Ectodermal cell (in vitro differentiated cells): Measurements from ENCODE around the gene PTCD3. TPM values are rescaled to one million over a fixed set of nuclear protein-coding genes. Genes with fewer than 3 reads are reported as not detected.

ENCODE experiments used
- H3K27ac ChIP-seq: 2 replicates; pipeline ENCODE4 v1.7.0; 2013; ENCODE audit warnings: mild to moderate bottlenecking, low read depth, low read length; ENCODE audit not compliant: insufficient read depth, poor library complexity, severe bottlenecking
- H3K27me3 ChIP-seq: 2 replicates; pipeline ENCODE4 v1.7.0; 2013; ENCODE audit warnings: mild to moderate bottlenecking, low read length; ENCODE audit not compliant: insufficient read depth, control insufficient read depth, poor library complexity, severe bottlenecking
- H3K36me3 ChIP-seq: one replicate; pipeline ENCODE4 v1.7.0; 2013; ENCODE audit warnings: low read length; ENCODE audit not compliant: control insufficient read depth, insufficient read depth
- H3K4me1 ChIP-seq: one replicate; pipeline ENCODE4 v1.7.0; 2013; ENCODE audit warnings: low read length; ENCODE audit not compliant: control insufficient read depth, insufficient read depth
- H3K4me3 ChIP-seq: 2 replicates; pipeline ENCODE4 v1.7.0; 2013; ENCODE audit warnings: low read depth, low read length, control low read depth; ENCODE audit not compliant: insufficient read depth
- H3K9me3 ChIP-seq: 2 replicates; pipeline ENCODE4 v1.7.0; 2013; ENCODE audit warnings: mild to moderate bottlenecking, low read length, moderate library complexity; ENCODE audit not compliant: control insufficient read depth
- WGBS, 2 experiments: methylation state at CpG; one replicate each; pipeline ENCODE4 v1.1.7; 2013; ENCODE audit warnings: missing lambda C conversion rate in 2 of 2; 5-methylcytosine and 5-hydroxymethylcytosine counted together
- polyA plus RNA-seq, 4 experiments: library from polyadenylated mRNA; stranded (reverse); fragments of 50-300 nt; gene quantifications; one replicate each; pipeline ENCODE4 v1.2.3, GENCODE V29; 2013

Gene PTCD3
- 180 TPM for polyA plus RNA-seq (2013, experiment 1 of 4)
- polyA plus RNA-seq (2013, experiment 2 of 4) = 156 TPM
- polyA plus RNA-seq (2013, experiment 3 of 4) = 139 TPM
- 159 TPM for polyA plus RNA-seq (2013, experiment 4 of 4)

GRCh38 chr2:86105969-86106945 lies at the start of gene PTCD3:
TSS of gene PTCD3 (plus strand) at chr2:86106235. CDS start at chr2:86106248, 13 bp downstream.
- Histone ChIP-seq H3K36me3 (peaks cover 13% of the 10 kb centered on the region), H3K27ac (peak within 1 kb of the TSS; percentile 83), H3K4me1 (peaks cover 5% of the 10 kb centered on the region), H3K9me3 (no peaks in the 10 kb centered on the region), H3K27me3 (no peaks in the 10 kb centered on the region), H3K4me3 (peak within 1 kb of the TSS; percentile 94)
- WGBS, 2 experiments = 0% methylated on average over 42 to 44 of the region's 44 CpGs

- H3K9me3 ChIP-seq = no peaks in the 10 kb centered on the region
- no peaks in the 10 kb centered on the region for H3K4me1 ChIP-seq
- 94 to 97% methylated on average over 4 of the region's 4 CpGs for WGBS, 2 experiments
- no peak overlapping the region for H3K27ac ChIP-seq
- H3K36me3 ChIP-seq = peaks cover 25% of the 10 kb centered on the region
- H3K4me3 ChIP-seq = no peak overlapping the region
- no peaks in the 10 kb centered on the region for H3K27me3 ChIP-seq
These were observed 49.3 kb upstream of the PTCD3 start for GRCh38 chr2:86056590-86057331.

- no peak overlapping the region for H3K27ac ChIP-seq
- no peaks in the 10 kb centered on the region for H3K27me3 ChIP-seq
- no peak overlapping the region for H3K4me3 ChIP-seq
- 100% methylated on average over 1 to 2 of the region's 2 CpGs for WGBS, 2 experiments
- peaks cover 46% of the 10 kb centered on the region for H3K36me3 ChIP-seq
- H3K4me1 ChIP-seq = no peaks in the 10 kb centered on the region
- H3K9me3 ChIP-seq = no peaks in the 10 kb centered on the region
These were observed 44.0 kb upstream of the PTCD3 start for GRCh38 chr2:86062043-86062442.

- H3K27ac ChIP-seq = no peak overlapping the region
- no peaks in the 10 kb centered on the region for H3K27me3 ChIP-seq
- no peak overlapping the region for H3K4me3 ChIP-seq
- peaks cover 52% of the 10 kb centered on the region for H3K36me3 ChIP-seq
- no peaks in the 10 kb centered on the region for H3K4me1 ChIP-seq
- WGBS, 2 experiments = 95 to 100% methylated on average over 2 of the region's 2 CpGs
- no peaks in the 10 kb centered on the region for H3K9me3 ChIP-seq
These were observed 42.0 kb upstream of the PTCD3 start for GRCh38 chr2:86064006-86064405.

GRCh38 chr2:86065512-86065911 lies 40.5 kb upstream of the PTCD3 start:
- Histone ChIP-seq H3K4me1 (no peaks in the 10 kb centered on the region), H3K27ac (no peak overlapping the region), H3K9me3 (no peaks in the 10 kb centered on the region), H3K4me3 (no peak overlapping the region), H3K27me3 (no peaks in the 10 kb centered on the region), H3K36me3 (peaks cover 67% of the 10 kb centered on the region)
- WGBS, 2 experiments = 73 to 74% methylated on average over 5 of the region's 5 CpGs

GRCh38 chr2:86066007-86066578 lies 39.9 kb upstream of the PTCD3 start:
- Histone ChIP-seq H3K9me3 (no peaks in the 10 kb centered on the region), H3K4me1 (no peaks in the 10 kb centered on the region), H3K36me3 (peaks cover 69% of the 10 kb centered on the region), H3K4me3 (no peak overlapping the region), H3K27me3 (no peaks in the 10 kb centered on the region), H3K27ac (no peak overlapping the region)
- 94 to 97% methylated on average over 7 of the region's 7 CpGs for WGBS, 2 experiments

GRCh38 chr2:86066915-86067314 lies 39.1 kb upstream of the PTCD3 start:
- no peaks in the 10 kb centered on the region for H3K4me1 ChIP-seq
- H3K36me3 ChIP-seq = peaks cover 66% of the 10 kb centered on the region

GRCh38 chr2:86068136-86068588 lies 37.9 kb upstream of the PTCD3 start:
- peaks cover 58% of the 10 kb centered on the region for H3K36me3 ChIP-seq

More at GRCh38 chr2:86066915-86067314, 39.1 kb upstream of the PTCD3 start:
- Histone ChIP-seq H3K27me3 (no peaks in the 10 kb centered on the region), H3K4me3 (no peak overlapping the region), H3K27ac (no peak overlapping the region), H3K9me3 (no peaks in the 10 kb centered on the region)

GRCh38 chr2:86068648-86069047 lies 37.4 kb upstream of the PTCD3 start:
- H3K9me3 ChIP-seq = no peaks in the 10 kb centered on the region
- no peak overlapping the region for H3K27ac ChIP-seq
- peaks cover 57% of the 10 kb centered on the region for H3K36me3 ChIP-seq
- H3K27me3 ChIP-seq = no peaks in the 10 kb centered on the region
- 95 to 97% methylated on average over 5 of the region's 5 CpGs for WGBS, 2 experiments
- H3K4me3 ChIP-seq = no peak overlapping the region
- H3K4me1 ChIP-seq = no peaks in the 10 kb centered on the region

More at GRCh38 chr2:86068136-86068588, 37.9 kb upstream of the PTCD3 start:
- H3K9me3 ChIP-seq = no peaks in the 10 kb centered on the region
- H3K4me1 ChIP-seq = no peaks in the 10 kb centered on the region
- 86 to 91% methylated on average over 5 to 7 of the region's 7 CpGs for WGBS, 2 experiments
- H3K4me3 ChIP-seq = no peak overlapping the region
- no peaks in the 10 kb centered on the region for H3K27me3 ChIP-seq
- H3K27ac ChIP-seq = no peak overlapping the region
